ENCODE results near the gene C5orf63. TPM values are rescaled to one million over a fixed set of nuclear protein-coding genes. Genes with fewer than 3 reads are reported as not detected.

Gene C5orf63
- total RNA-seq, 1 experiment from 2014 or later, result 2.2 TPM

DNA sequence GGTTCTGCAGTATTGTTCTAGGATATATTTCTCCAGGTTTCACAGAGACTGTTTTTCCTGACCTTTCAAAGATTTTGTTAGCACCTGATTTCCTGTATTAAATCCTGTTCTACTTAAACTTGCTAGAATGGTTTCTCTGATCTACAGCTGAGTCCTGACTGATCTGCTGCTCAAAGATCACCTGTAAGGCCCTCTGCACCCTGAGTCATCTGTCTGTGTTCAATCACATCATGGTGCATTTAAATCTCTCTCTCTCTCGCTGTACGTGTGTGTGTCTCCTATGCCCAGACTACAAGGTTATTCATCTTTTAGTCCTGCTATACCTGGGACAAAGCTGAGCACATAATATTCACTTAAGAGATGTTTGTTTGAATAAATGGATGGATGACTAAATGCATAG is 13.3 kb upstream of the C5orf63 start:
- Histone ChIP-seq H3K9me3 (ENCODE audit: low read depth, low read length, poor library complexity, severe bottlenecking) (no peaks in the 10 kb centered on the region), H3K27me3 (replicated peaks; ENCODE audit: insufficient read depth, low read depth, low read length, poor library complexity) (no peaks in the 10 kb centered on the region), H3K27ac (ENCODE audit: low read depth, low read length, poor library complexity, severe bottlenecking) (no peak overlapping the region), H3K4me1 (ENCODE audit: insufficient read depth, low read length, poor library complexity, severe bottlenecking) (no peaks in the 10 kb centered on the region), H3K36me3 (ENCODE audit: insufficient read depth, low read length, poor library complexity, severe bottlenecking) (no peaks in the 10 kb centered on the region), H3K4me3 (ENCODE audit: low read depth, low read length, poor library complexity, severe bottlenecking) (no peak overlapping the region)
- intact Hi-C loops (cut with micrococcal nuclease; ENCODE audit: unreplicated experiment), result no loop called here
- ChIA-PET CTCF (no interaction called here), POLR2A (ENCODE audit: low non-redundant PET) (no interaction called here)
- TF ChIP-seq CTCF (conservative IDR thresholded peaks at IDR 0.05; ENCODE audit: low read depth, low read length), result no peak
- no TSS peak for BruUV-seq (replicated peaks)
- DNase-seq (ENCODE audit: low spot score), result no peak

- TF ChIP-seq CTCF (conservative IDR thresholded peaks at IDR 0.05; ENCODE audit: low read depth, low read length) (no peak), EZH2 (IDR thresholded peaks at IDR 0.05; ENCODE audit: borderline replicate concordance, low read depth, low read length, poor library complexity, severe bottlenecking) (no peak)
- CTCF ChIA-PET, result no interaction called here
These were observed 12.5 kb upstream of the C5orf63 start for GRCh38 chr5:127085796-127086195.

DNA sequence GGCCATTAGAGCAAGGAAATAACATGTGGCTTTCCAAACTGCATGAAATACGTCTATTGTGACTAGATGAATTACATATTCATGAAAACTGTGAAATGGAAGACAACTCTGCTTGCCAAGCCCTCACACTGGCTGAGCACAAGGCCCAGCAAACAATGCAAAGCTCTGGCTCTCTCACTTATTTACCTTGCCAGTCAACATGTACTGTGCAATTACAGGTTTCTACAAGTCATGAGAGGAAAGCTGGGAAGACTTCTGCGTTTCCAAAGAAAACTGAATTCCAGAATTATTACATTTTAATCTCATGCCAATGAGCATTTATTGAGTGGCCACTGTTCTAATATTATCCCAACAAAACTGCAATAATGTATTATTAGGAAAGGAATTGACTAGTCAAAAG is 12.1 kb upstream of the C5orf63 start:
- Histone ChIP-seq H3K9me3 (ENCODE audit: low read depth, low read length, poor library complexity, severe bottlenecking) (no peaks in the 10 kb centered on the region), H3K4me3 (ENCODE audit: low read depth, low read length, poor library complexity, severe bottlenecking) (no peak overlapping the region), H3K27ac (ENCODE audit: low read depth, low read length, poor library complexity, severe bottlenecking) (no peak overlapping the region), H3K27me3 (replicated peaks; ENCODE audit: insufficient read depth, low read depth, low read length, poor library complexity) (no peaks in the 10 kb centered on the region), H3K4me1 (ENCODE audit: insufficient read depth, low read length, poor library complexity, severe bottlenecking) (no peaks in the 10 kb centered on the region), H3K36me3 (ENCODE audit: insufficient read depth, low read length, poor library complexity, severe bottlenecking) (no peaks in the 10 kb centered on the region)
- DNase-seq (ENCODE audit: low spot score), result no peak
- BruUV-seq (replicated peaks), result no TSS peak
- ChIA-PET CTCF (no interaction called here), POLR2A (ENCODE audit: low non-redundant PET) (no interaction called here)
- intact Hi-C loops (cut with micrococcal nuclease; ENCODE audit: unreplicated experiment), result no loop called here
- no peak for TF ChIP-seq EZH2 (IDR thresholded peaks at IDR 0.05; ENCODE audit: borderline replicate concordance, low read depth, low read length, poor library complexity, severe bottlenecking)
- no peak for TF ChIP-seq CTCF (conservative IDR thresholded peaks at IDR 0.05; ENCODE audit: low read depth, low read length)

More at GRCh38 chr5:127085796-127086195, 12.5 kb upstream of the C5orf63 start:
- Histone ChIP-seq H3K36me3 (ENCODE audit: insufficient read depth, low read length, poor library complexity, severe bottlenecking) (no peaks in the 10 kb centered on the region), H3K9me3 (ENCODE audit: low read depth, low read length, poor library complexity, severe bottlenecking) (no peaks in the 10 kb centered on the region), H3K27ac (ENCODE audit: low read depth, low read length, poor library complexity, severe bottlenecking) (no peak overlapping the region), H3K4me3 (ENCODE audit: low read depth, low read length, poor library complexity, severe bottlenecking) (no peak overlapping the region), H3K27me3 (replicated peaks; ENCODE audit: insufficient read depth, low read depth, low read length, poor library complexity) (no peaks in the 10 kb centered on the region), H3K4me1 (ENCODE audit: insufficient read depth, low read length, poor library complexity, severe bottlenecking) (no peaks in the 10 kb centered on the region)
- no peak for DNase-seq (ENCODE audit: low spot score)
- POLR2A ChIA-PET (ENCODE audit: low non-redundant PET), result no interaction called here
- intact Hi-C loops (cut with micrococcal nuclease; ENCODE audit: unreplicated experiment), result no loop called here
- no TSS peak for BruUV-seq (replicated peaks)

Measured in A673 (cell line).